K562 (cell line): Measurements from ENCODE around the gene PRR9. TPM values are rescaled to one million over a fixed set of nuclear protein-coding genes. Genes with fewer than 3 reads are reported as not detected.

Experiments
- ATAC-seq: fragments of 200-7000 bp; cut with Tn5 transposase; 3 replicates; pipeline ENCODE4 v1.9.1; 2020; ENCODE audit warnings: moderate library complexity
- BruUV-seq: library from RNA; stranded (reverse); fragments of 400-500 nt; replicated peaks from 2 replicates; lab custom pipeline; 2021; lab: Mats Ljungman, UMichigan
- CTCF ChIA-PET: fragments of 300-600 bp; formaldehyde crosslinking; extraction: SDS; loops from one replicate; lab custom pipeline; 2021; ENCODE audit warnings: low intra/inter-chr PET ratio; lab: Yijun Ruan, JAX
- POLR2A ChIA-PET: fragments of 300-600, 350-650 bp; sonication (Branson Sonifier 250); formaldehyde crosslinking; extraction: SDS; loops from one replicate; lab custom pipeline; 2021; ENCODE audit warnings: antibody characterized with exemption, inconsistent platforms; lab: Yijun Ruan, JAX
- DNase-seq, 4 experiments: peaks; one replicate each; pipeline versions ENCODE4 v3.0.0 to v3.0.0-alpha.2; 2011 to 2018; ENCODE audit warnings: low spot score in 3 of 4, mixed read lengths in 3 of 4; ENCODE audit errors: extremely low read depth in 1 of 4
- FAIRE-seq: peaks from 2 replicates; lab custom pipeline; 2011; peaks lifted over from hg19 to GRCh38; lab: Jason Lieb, UNC
- H2AFZ ChIP-seq: 2 replicates; pipeline ENCODE4 v1.6.0; 2011; ENCODE audit warnings: low read depth, low read length, control low read depth, inconsistent platforms
- H3K27ac ChIP-seq: fragments of 200-600 bp; 3 replicates; pipeline ENCODE4 v1.8.0; 2011; ENCODE audit warnings: low read depth, mild to moderate bottlenecking, control low read depth, inconsistent platforms, low read length, moderate library complexity, mixed read lengths; ENCODE audit errors: extremely low read depth
- H3K27me3 ChIP-seq, 2 experiments: fragments of 300-600 bp in 1 of 2; 2 replicates in 1 of 2; 3 replicates in 1 of 2; pipeline versions ENCODE4 v1.6.0 to v1.8.0; 2011; ENCODE audit warnings: inconsistent platforms in 2 of 2, low read length in 2 of 2, mild to moderate bottlenecking in 1 of 2, mixed read lengths in 1 of 2, moderate library complexity in 1 of 2; ENCODE audit not compliant: control insufficient read depth in 2 of 2, insufficient read depth in 2 of 2
- H3K36me3 ChIP-seq: fragments of 300-600 bp; 3 replicates; pipeline ENCODE4 v1.8.0; 2011; ENCODE audit warnings: mild to moderate bottlenecking, low read length, inconsistent platforms; ENCODE audit not compliant: control insufficient read depth, insufficient read depth
- H3K4me1 ChIP-seq, 2 experiments: fragments of 200-600 bp in 1 of 2; replicated peaks in 1 of 2; 2 replicates in 1 of 2; 3 replicates in 1 of 2; pipeline versions ENCODE4 v1.5.1 to v1.8.0; 2011; ENCODE audit warnings: inconsistent platforms in 2 of 2, low read length in 2 of 2, mild to moderate bottlenecking in 1 of 2, mixed read lengths in 1 of 2, moderate library complexity in 1 of 2; ENCODE audit not compliant: control insufficient read depth in 2 of 2, insufficient read depth in 2 of 2
- H3K4me2 ChIP-seq: 2 replicates; pipeline ENCODE4 v1.6.1; 2011; ENCODE audit warnings: low read length, control low read depth, inconsistent platforms, mixed read lengths; ENCODE audit not compliant: insufficient read depth
- H3K4me3 ChIP-seq: fragments of 200-600 bp; sonication (generic), shearing (Covaris generic); 2 replicates; pipeline ENCODE4 v1.5.1; 2016; ENCODE audit warnings: control low read depth, inconsistent platforms
- H3K79me2 ChIP-seq: fragments of 200-600 bp; 3 replicates; pipeline ENCODE4 v1.8.0; 2011; ENCODE audit warnings: low read length, inconsistent platforms; ENCODE audit not compliant: control insufficient read depth, insufficient read depth
- H3K9ac ChIP-seq, 2 experiments: 2 replicates each; pipeline versions ENCODE4 v1.6.0 to v1.6.1; 2011; ENCODE audit warnings: low read depth in 2 of 2, low read length in 2 of 2, control low read depth in 1 of 2, inconsistent platforms in 1 of 2, mild to moderate bottlenecking in 1 of 2, mixed read lengths in 1 of 2; ENCODE audit not compliant: insufficient read depth in 1 of 2
- H3K9me1 ChIP-seq: one replicate; pipeline ENCODE4 v1.6.0; 2011; ENCODE audit warnings: inconsistent platforms, mild to moderate bottlenecking, low read length, moderate library complexity; ENCODE audit not compliant: control insufficient read depth, insufficient read depth
- H3K9me3 ChIP-seq: replicated peaks from 2 replicates; pipeline ENCODE4 v1.5.1; 2011; ENCODE audit warnings: low read depth, low read length, inconsistent platforms; ENCODE audit not compliant: control insufficient read depth, insufficient read depth
- H4K20me1 ChIP-seq: replicated peaks from 2 replicates; pipeline ENCODE4 v1.6.1; 2011; ENCODE audit warnings: low read length, inconsistent platforms, mixed read lengths; ENCODE audit not compliant: control insufficient read depth, insufficient read depth
- ERF ChIP-seq: fragments of 450-650 bp; formaldehyde crosslinking; IDR thresholded peaks from 2 replicates; pipeline ENCODE4 v1.4.0; 2020; ENCODE audit warnings: mild to moderate bottlenecking, mixed read lengths
- FOSL1 ChIP-seq: fragments of 200-800 bp; sonication (Bioruptor generic); conservative IDR thresholded peaks from 2 replicates; pipeline ENCODE4 v1.6.1; 2016; ENCODE audit warnings: missing genetic modification characterization, missing compliant biosample characterization
- HBP1 ChIP-seq: fragments of 450-650 bp; formaldehyde crosslinking; IDR thresholded peaks from 2 replicates; pipeline ENCODE4 v1.4.0; 2022; ENCODE audit warnings: missing genetic modification characterization
- MECOM ChIP-seq: fragments of 250-450 bp; sonication (Bioruptor Pico); IDR thresholded peaks from 2 replicates; pipeline ENCODE4 v1.8.0; 2022; ENCODE audit warnings: inconsistent platforms
- MTA2 ChIP-seq: fragments of 450-650 bp; IDR thresholded peaks from 2 replicates; pipeline ENCODE4 v1.6.1; 2016; ENCODE audit warnings: low read depth
- NELFE ChIP-seq: IDR thresholded peaks from 2 replicates; pipeline ENCODE4 v1.6.1; 2011; ENCODE audit warnings: mild to moderate bottlenecking; ENCODE audit not compliant: insufficient read depth, insufficient read length
- PURB ChIP-seq: sonication (generic); formaldehyde crosslinking; IDR thresholded peaks from 2 replicates; pipeline ENCODE4 v1.9.0; 2021; ENCODE audit warnings: low read depth, mild to moderate bottlenecking, missing genetic modification reagents
- RHOXF2B ChIP-seq: fragments of 250-450 bp; sonication (Bioruptor Pico); conservative IDR thresholded peaks from 2 replicates; pipeline ENCODE4 v1.5.1; 2021
- SIN3A ChIP-seq, 2 experiments: fragments of 150-350 bp in 1 of 2; IDR thresholded peaks; 2 replicates each; pipeline ENCODE4 v1.6.1; 2011 to 2016; ENCODE audit warnings: borderline replicate concordance in 2 of 2, low read depth in 2 of 2, low read length in 2 of 2, mild to moderate bottlenecking in 2 of 2, moderate library complexity in 2 of 2; ENCODE audit not compliant: control insufficient read depth in 1 of 2
- STAT5B ChIP-seq: fragments of 250-450 bp; sonication (Bioruptor Pico); IDR thresholded peaks from 2 replicates; pipeline ENCODE4 v1.8.0; 2021; ENCODE audit warnings: mild to moderate bottlenecking, inconsistent platforms
- TAF1 ChIP-seq: IDR thresholded peaks from 2 replicates; pipeline ENCODE4 v1.6.1; 2011; ENCODE audit warnings: mild to moderate bottlenecking, low read length, moderate library complexity; ENCODE audit not compliant: insufficient read depth, control insufficient read depth, severe bottlenecking; ENCODE audit errors: extremely low read depth
- TCF7L2 ChIP-seq: fragments of 150-350 bp; IDR thresholded peaks from 2 replicates; pipeline ENCODE4 v1.6.1; 2016; ENCODE audit warnings: low read depth, mild to moderate bottlenecking, low read length, moderate library complexity
- ZNF444 ChIP-seq: fragments of 250-450 bp; sonication (Bioruptor Pico); IDR thresholded peaks from 2 replicates; pipeline ENCODE4 v1.4.0; 2020; ENCODE audit warnings: mild to moderate bottlenecking, moderate library complexity
- ZNF668 ChIP-seq: fragments of 250-450 bp; sonication (Bioruptor Pico); IDR thresholded peaks from 2 replicates; pipeline ENCODE4 v1.8.0; 2022; ENCODE audit warnings: mild to moderate bottlenecking, inconsistent platforms
- ZNF785 ChIP-seq: fragments of 250-450 bp; sonication (Bioruptor Pico); IDR thresholded peaks from 2 replicates; pipeline ENCODE4 v1.4.0; 2020; ENCODE audit warnings: mild to moderate bottlenecking
- WGBS: fragments of 100-300 bp; shearing (Covaris generic); methylation state at CpG from one replicate; pipeline ENCODE4 v1.1.6; 2016; ENCODE audit warnings: low coverage, mixed read lengths; ENCODE audit not compliant: insufficient coverage; ENCODE audit errors: missing lambda C conversion rate; 5-methylcytosine and 5-hydroxymethylcytosine counted together
- in situ Hi-C: fragments of 300-500 bp; cut with MboI; formaldehyde crosslinking; loops from 4 replicates; pipeline ENCODE4 v1.15.0; 2018; ENCODE audit warnings: inconsistent platforms, mixed read lengths
- intact Hi-C: fragments of 100-400 bp; cut with micrococcal nuclease; formaldehyde crosslinking; loops from 2 replicates; pipeline ENCODE4 v1.14.2; 2022
- polyA plus RNA-seq, 8 experiments: library from polyadenylated mRNA; depleted of rRNA in 4 of 8; stranded (reverse) in 5 of 8; unstranded in 3 of 8; fragments of >200 nt; fragmentation: Nextera tagmentation in 2 of 8; fragmentation: Illumina TruSeq in 1 of 8; extraction: Ambion mirVana in 2 of 8; extraction: Trizol in 1 of 8; gene quantifications; 2 replicates each; pipeline versions ENCODE4 v1.2.1 to v1.2.3, GENCODE V29; 2011 to 2014; ENCODE audit warnings: inconsistent platforms in 1 of 8, missing spikeins in 1 of 8
- total RNA-seq, 7 experiments: library from RNA; depleted of rRNA in 6 of 7; stranded (reverse); fragments of >200 nt in 6 of 7; fragmentation: Illumina TruSeq in 2 of 7; extraction: Trizol in 2 of 7; gene quantifications; 2 replicates each; pipeline versions ENCODE4 v1.2.1 to v1.2.3, GENCODE V29; 2011 to 2021; ENCODE audit warnings: low replicate concordance in 1 of 7

The PRR9 gene
- total and polyA plus RNA-seq, 9 of the 15 experiments (the other 6 are each of a cell fraction or from before 2014, with no cell fraction given): 0.14 to 1.4 (median 0.24) TPM; not detected in 1

- Histone ChIP-seq H3K27me3 (peaks cover 2 to 5% of the 10 kb centered on the region in 2 experiments; a peak in 3 of 5 replicates), H3K4me3 (no peak overlapping the region), H3K4me2 (no peak overlapping the region), H4K20me1 (no peaks in the 10 kb centered on the region), H3K79me2 (no peaks in the 10 kb centered on the region), H3K36me3 (no peaks in the 10 kb centered on the region), H2AFZ (no peak overlapping the region), H3K4me1 (no peaks in the 10 kb centered on the region), H3K9me1 (no peaks in the 10 kb centered on the region), H3K27ac (no peak overlapping the region), H3K9ac (no peak overlapping the region), H3K9me3 (no peaks in the 10 kb centered on the region)
- intact Hi-C loops (no loop called here), in situ Hi-C loops (no loop called here)
- ChIA-PET POLR2A (interaction anchor here (0.6 to 0.9 kb wide), 2 partner anchors 17 to 363 kb away, joined by 3 to 5 read pairs; no protein-coding TSS in a partner anchor), CTCF (interaction anchor here (0.5 kb wide), 1 partner anchor 10 kb away, joined by 3 read pairs; no protein-coding TSS in a partner anchor)
- FAIRE-seq: no peak
- ATAC-seq: no peak
- no peak for DNase-seq
- BruUV-seq: no TSS peak
- TF ChIP-seq TCF7L2 (no peak), PURB (no peak), STAT5B (CRISPR knock-in tag) (no peak), MECOM (CRISPR knock-in tag) (no peak)
- WGBS: 0% methylated on average over 3 of the region's 3 CpGs
Observed at GRCh38 chr1:153251562-153251961, 34.2 kb downstream of the PRR9 start.

- intact Hi-C loops: no loop called here
- Histone ChIP-seq H3K9me1 (no peaks in the 10 kb centered on the region), H3K4me1 (no peaks in the 10 kb centered on the region), H4K20me1 (no peaks in the 10 kb centered on the region), H3K27ac (no peak overlapping the region), H2AFZ (no peak overlapping the region), H3K4me2 (no peak overlapping the region), H3K79me2 (no peaks in the 10 kb centered on the region), H3K4me3 (no peak overlapping the region), H3K9me3 (no peaks in the 10 kb centered on the region), H3K36me3 (no peaks in the 10 kb centered on the region), H3K9ac (no peak overlapping the region), H3K27me3 (peaks cover 2 to 5% of the 10 kb centered on the region in 2 experiments; a peak in 3 of 5 replicates)
- ATAC-seq: no peak
- no peak for DNase-seq
- ChIA-PET POLR2A (interaction anchor here (0.6 to 0.9 kb wide), 2 partner anchors 17 to 364 kb away, joined by 3 to 5 read pairs; no protein-coding TSS in a partner anchor), CTCF (no interaction called here)
- in situ Hi-C loops: no loop called here
- BruUV-seq: no TSS peak
- whole genome bisulfite sequencing: 3% methylated on average over 4 of the region's 4 CpGs
- FAIRE-seq: no peak
- TF ChIP-seq ERF (CRISPR knock-in tag) (no peak), HBP1 (no peak), TAF1 (no peak), NELFE (no peak), ZNF785 (CRISPR knock-in tag) (no peak), RHOXF2B (CRISPR knock-in tag) (no peak), ZNF444 (CRISPR knock-in tag) (no peak), SIN3A (IDR thresholded peaks at IDR 0.05; ENCODE audit: borderline replicate concordance in 2 of 2, control insufficient read depth in 1 of 2, low read depth in 2 of 2, low read length in 2 of 2) (no peak), ZNF668 (CRISPR knock-in tag) (no peak), MTA2 (no peak), FOSL1 (no peak)
Observed at GRCh38 chr1:153251988-153252387, 34.6 kb downstream of the PRR9 start.
